ENCODE measurements around the gene PTPRM.

GRCh38 chr18:8084160-8084559, 517.0 kb downstream of the PTPRM start:
- TF ChIP-seq, protein P1, sequence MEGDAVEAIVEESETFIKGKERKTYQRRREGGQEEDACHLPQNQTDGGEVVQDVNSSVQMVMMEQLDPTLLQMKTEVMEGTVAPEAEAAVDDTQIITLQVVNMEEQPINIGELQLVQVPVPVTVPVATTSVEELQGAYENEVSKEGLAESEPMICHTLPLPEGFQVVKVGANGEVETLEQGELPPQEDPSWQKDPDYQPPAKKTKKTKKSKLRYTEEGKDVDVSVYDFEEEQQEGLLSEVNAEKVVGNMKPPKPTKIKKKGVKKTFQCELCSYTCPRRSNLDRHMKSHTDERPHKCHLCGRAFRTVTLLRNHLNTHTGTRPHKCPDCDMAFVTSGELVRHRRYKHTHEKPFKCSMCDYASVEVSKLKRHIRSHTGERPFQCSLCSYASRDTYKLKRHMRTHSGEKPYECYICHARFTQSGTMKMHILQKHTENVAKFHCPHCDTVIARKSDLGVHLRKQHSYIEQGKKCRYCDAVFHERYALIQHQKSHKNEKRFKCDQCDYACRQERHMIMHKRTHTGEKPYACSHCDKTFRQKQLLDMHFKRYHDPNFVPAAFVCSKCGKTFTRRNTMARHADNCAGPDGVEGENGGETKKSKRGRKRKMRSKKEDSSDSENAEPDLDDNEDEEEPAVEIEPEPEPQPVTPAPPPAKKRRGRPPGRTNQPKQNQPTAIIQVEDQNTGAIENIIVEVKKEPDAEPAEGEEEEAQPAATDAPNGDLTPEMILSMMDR (IDR thresholded peaks at IDR 0.05; ENCODE audit: low read depth, low read length) = peak; percentile 60
- TF ChIP-seq POLR2A (IDR thresholded peaks at IDR 0.05; ENCODE audit: extremely low read depth, insufficient read length) (no peak), MAX (IDR thresholded peaks at IDR 0.05; ENCODE audit: low read depth, low read length) (no peak), MYC (IDR thresholded peaks at IDR 0.05; ENCODE audit: low read depth, low read length) (no peak)
